Activated B cell treated with CpG ODN at 0.5 μM for 24 hours (primary cell): ENCODE data around the gene KDM5B. TPM values are rescaled to one million over a fixed set of nuclear protein-coding genes. Genes with fewer than 3 reads are reported as not detected.

Source experiments
- ATAC-seq: fragments of 200-7000 bp; cut with Tn5 transposase; one replicate; pipeline ENCODE4 v1.10.0; 2021; ENCODE audit warnings: low read depth, mild to moderate bottlenecking, moderate library complexity
- CTCF ChIA-PET: fragments of 350-600 bp; sonication (Branson Sonifier 250); formaldehyde crosslinking; loops from one replicate; lab custom pipeline; 2021; ENCODE audit warnings: antibody characterized with exemption; lab: Charles Lee
- POLR2A ChIA-PET: fragments of 350-600 bp; sonication (Branson Sonifier 250); formaldehyde crosslinking; loops from one replicate; lab custom pipeline; 2021; ENCODE audit warnings: antibody characterized with exemption; lab: Charles Lee
- DNase-seq: peaks from one replicate; pipeline ENCODE4 v3.0.0; 2022
- H3K27ac Mint-ChIP-seq: one replicate; pipeline ENCODE4 v1.8.0; 2020; ENCODE audit warnings: mixed read lengths
- H3K27me3 Mint-ChIP-seq: one replicate; pipeline ENCODE4 v1.8.0; 2021; ENCODE audit warnings: mixed read lengths
- H3K36me3 Mint-ChIP-seq: one replicate; pipeline ENCODE4 v1.8.0; 2021; ENCODE audit warnings: low read depth, mixed read lengths
- H3K4me1 Mint-ChIP-seq: one replicate; pipeline ENCODE4 v1.8.0; 2021; ENCODE audit warnings: mixed read lengths
- H3K4me3 Mint-ChIP-seq: one replicate; pipeline ENCODE4 v1.8.0; 2020; ENCODE audit warnings: mild to moderate bottlenecking, mixed read lengths
- H3K9me3 Mint-ChIP-seq: one replicate; pipeline ENCODE4 v1.8.0; 2020; ENCODE audit warnings: mixed read lengths
- intact Hi-C: fragments of 100-400 bp; cut with micrococcal nuclease; formaldehyde crosslinking; loops from one replicate; pipeline ENCODE4 v1.15.1; 2024
- total RNA-seq: library from RNA; stranded (reverse); gene quantifications from 2 replicates; pipeline ENCODE4 v1.2.3, GENCODE V29; 2022
- TF ChIP-seq, protein P1 (sequence below): fragments of 200-600 bp; IDR thresholded peaks from one replicate; pipeline ENCODE4 v1.8.0; 2022; ENCODE audit warnings: antibody characterized with exemption, mild to moderate bottlenecking

The KDM5B gene
- total RNA-seq, 1 donor from 2014 or later: 43.5 TPM

DNA sequence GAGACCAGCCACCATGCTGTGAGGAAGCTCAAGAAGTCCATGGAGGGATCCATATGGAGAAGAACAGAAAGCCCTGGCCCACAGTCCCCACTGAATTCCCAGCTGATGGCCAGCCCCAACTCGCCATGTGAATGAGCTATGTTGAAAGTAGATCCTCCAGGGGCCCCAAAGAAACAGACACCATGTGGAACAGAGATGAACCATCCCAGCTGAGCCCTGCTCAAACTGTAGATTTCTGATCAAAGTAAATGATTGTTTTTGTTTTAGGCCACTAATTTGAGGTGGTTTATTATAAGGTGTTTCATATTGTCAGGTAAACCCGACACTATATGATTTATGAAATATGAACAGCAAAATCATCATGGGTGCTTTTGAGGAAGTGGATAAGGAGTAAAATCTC, 130.8 kb downstream of the KDM5B start:
- Mint-ChIP-seq H3K27me3 (peaks cover 34% of the 10 kb centered on the region), H3K4me3 (no peak overlapping the region), H3K9me3 (no peaks in the 10 kb centered on the region), H3K4me1 (no peaks in the 10 kb centered on the region), H3K36me3 (no peaks in the 10 kb centered on the region), H3K27ac (no peak overlapping the region)
- ATAC-seq (no peak), DNase-seq (no peak)
- TF ChIP-seq, protein P1, sequence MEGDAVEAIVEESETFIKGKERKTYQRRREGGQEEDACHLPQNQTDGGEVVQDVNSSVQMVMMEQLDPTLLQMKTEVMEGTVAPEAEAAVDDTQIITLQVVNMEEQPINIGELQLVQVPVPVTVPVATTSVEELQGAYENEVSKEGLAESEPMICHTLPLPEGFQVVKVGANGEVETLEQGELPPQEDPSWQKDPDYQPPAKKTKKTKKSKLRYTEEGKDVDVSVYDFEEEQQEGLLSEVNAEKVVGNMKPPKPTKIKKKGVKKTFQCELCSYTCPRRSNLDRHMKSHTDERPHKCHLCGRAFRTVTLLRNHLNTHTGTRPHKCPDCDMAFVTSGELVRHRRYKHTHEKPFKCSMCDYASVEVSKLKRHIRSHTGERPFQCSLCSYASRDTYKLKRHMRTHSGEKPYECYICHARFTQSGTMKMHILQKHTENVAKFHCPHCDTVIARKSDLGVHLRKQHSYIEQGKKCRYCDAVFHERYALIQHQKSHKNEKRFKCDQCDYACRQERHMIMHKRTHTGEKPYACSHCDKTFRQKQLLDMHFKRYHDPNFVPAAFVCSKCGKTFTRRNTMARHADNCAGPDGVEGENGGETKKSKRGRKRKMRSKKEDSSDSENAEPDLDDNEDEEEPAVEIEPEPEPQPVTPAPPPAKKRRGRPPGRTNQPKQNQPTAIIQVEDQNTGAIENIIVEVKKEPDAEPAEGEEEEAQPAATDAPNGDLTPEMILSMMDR: no peak
- CTCF ChIA-PET: no interaction called here
- POLR2A ChIA-PET: no interaction called here
- intact Hi-C loops: no loop called here

Other genes with a start within 250 kb of the KDM5B start
- gene SYT2, start 98.0 kb downstream of the KDM5B start, total RNA-seq: not detected in 2 replicates
- gene PCAT6, start 2.5 kb upstream of the KDM5B start, total RNA-seq: 0.67 and 0.83 TPM in 2 replicates
- gene RABIF, start 80.7 kb upstream of the KDM5B start, total RNA-seq: 10.7 and 13.2 TPM in 2 replicates
- 30.4 and 30.8 TPM in 2 replicates for gene KLHL12, start 118.8 kb upstream of the KDM5B start, total RNA-seq
- 44.4 and 45.0 TPM in 2 replicates for gene ADIPOR1, start 149.9 kb upstream of the KDM5B start, total RNA-seq
- 30.8 and 32.4 TPM in 2 replicates for gene CYB5R1, start 158.8 kb upstream of the KDM5B start, total RNA-seq
- gene TMEM183A, start 199.0 kb upstream of the KDM5B start, total RNA-seq: 62.5 and 70.6 TPM in 2 replicates
- 0.12 and 0.29 TPM in 2 replicates for gene PPFIA4, start 218.1 kb upstream of the KDM5B start, total RNA-seq